H1 (cell line): ENCODE measurements around the gene ZNF225. TPM values are rescaled to one million over a fixed set of nuclear protein-coding genes. Genes with fewer than 3 reads are reported as not detected.
A peak's percentile ranks its signal among the peaks of the same experiment; 100 is the strongest.

Source experiments
- CEBPB ChIP-seq: IDR thresholded peaks from 2 replicates; pipeline ENCODE4 v1.6.1; 2012; ENCODE audit warnings: low read depth, low read length
- CREB1 ChIP-seq: IDR thresholded peaks from 2 replicates; pipeline ENCODE4 v1.6.1; 2012; ENCODE audit warnings: inconsistent platforms
- EGR1 ChIP-seq: IDR thresholded peaks from 2 replicates; pipeline ENCODE4 v1.6.1; 2011; ENCODE audit warnings: low read depth, low read length, borderline replicate concordance
- EZH2 ChIP-seq: fragments of 200-600 bp; sonication (generic); IDR thresholded peaks from 2 replicates; pipeline ENCODE4 v1.7.1; 2012; ENCODE audit warnings: low read depth, mild to moderate bottlenecking, moderate library complexity, low read length, inconsistent platforms; ENCODE audit not compliant: severe bottlenecking
- FOSL1 ChIP-seq: IDR thresholded peaks from 2 replicates; pipeline ENCODE4 v1.6.1; 2011; ENCODE audit warnings: mild to moderate bottlenecking, low read depth, low read length, moderate library complexity; ENCODE audit not compliant: insufficient read depth
- JUN ChIP-seq: IDR thresholded peaks from 2 replicates; pipeline ENCODE4 v1.6.1; 2011; ENCODE audit warnings: low read depth, mild to moderate bottlenecking, improper control_type of control experiment, low read length
- KDM5A ChIP-seq: fragments of 200-600 bp; IDR thresholded peaks from 2 replicates; pipeline ENCODE4 v1.7.1; 2012; ENCODE audit warnings: mild to moderate bottlenecking, low read length, inconsistent platforms, mixed read lengths
- NANOG ChIP-seq: IDR thresholded peaks from 2 replicates; pipeline ENCODE4 v1.6.1; 2011; ENCODE audit warnings: low read length, low read depth, mild to moderate bottlenecking, inconsistent platforms; ENCODE audit not compliant: insufficient read depth, poor library complexity, severe bottlenecking
- PHF8 ChIP-seq: fragments of 200-600 bp; sonication (generic); conservative IDR thresholded peaks from 2 replicates; pipeline ENCODE4 v1.7.1; 2012; ENCODE audit warnings: low read depth, mild to moderate bottlenecking, inconsistent platforms, low read length, moderate library complexity
- RAD21 ChIP-seq, 2 experiments: IDR thresholded peaks in 1 of 2; conservative IDR thresholded peaks in 1 of 2; 2 replicates each; pipeline ENCODE4 v1.6.1; 2011; ENCODE audit warnings: low read depth in 2 of 2, low read length in 2 of 2, improper control_type of control experiment in 1 of 2, inconsistent platforms in 1 of 2, mild to moderate bottlenecking in 1 of 2, moderate library complexity in 1 of 2
- RBBP5 ChIP-seq: IDR thresholded peaks from 2 replicates; pipeline ENCODE4 v1.7.1; 2012; ENCODE audit warnings: low read depth, mild to moderate bottlenecking, inconsistent platforms, low read length, moderate library complexity, borderline replicate concordance
- RXRA ChIP-seq: IDR thresholded peaks from 2 replicates; pipeline ENCODE4 v1.6.1; 2011; ENCODE audit warnings: low read depth, mild to moderate bottlenecking, low read length, moderate library complexity; ENCODE audit not compliant: insufficient read depth
- SIRT6 ChIP-seq: IDR thresholded peaks from one replicate; pipeline ENCODE4 v1.7.1; 2012; ENCODE audit warnings: low read length, inconsistent platforms
- SIX5 ChIP-seq: IDR thresholded peaks from 2 replicates; pipeline ENCODE4 v1.6.1; 2011; ENCODE audit warnings: mild to moderate bottlenecking, low read depth, low read length
- SP2 ChIP-seq: IDR thresholded peaks from 2 replicates; pipeline ENCODE4 v1.6.1; 2012; ENCODE audit warnings: mild to moderate bottlenecking, low read length, inconsistent platforms
- SP4 ChIP-seq: IDR thresholded peaks from 2 replicates; pipeline ENCODE4 v1.6.1; 2012; ENCODE audit warnings: low read length, inconsistent platforms
- SRF ChIP-seq: IDR thresholded peaks from 2 replicates; pipeline ENCODE4 v1.6.1; 2011; ENCODE audit warnings: mild to moderate bottlenecking, low read depth, low read length, moderate library complexity
- TBP ChIP-seq: IDR thresholded peaks from 2 replicates; pipeline ENCODE4 v1.6.1; 2011; ENCODE audit warnings: low read depth, low read length, improper control_type of control experiment
- YY1 ChIP-seq: IDR thresholded peaks from 2 replicates; pipeline ENCODE4 v1.6.1; 2011; ENCODE audit warnings: low read depth, mild to moderate bottlenecking, low read length
- ZNF274 ChIP-seq: IDR thresholded peaks from 2 replicates; pipeline ENCODE4 v1.7.0; 2012; ENCODE audit warnings: low read length, borderline replicate concordance; ENCODE audit errors: extremely low read depth
- polyA plus RNA-seq, 7 experiments: library from polyadenylated mRNA; depleted of rRNA in 3 of 7; stranded (reverse) in 5 of 7; unstranded in 2 of 7; fragments of >200 nt in 5 of 7; fragments of 200-250 nt in 2 of 7; gene quantifications; 1 replicate in 5 of 7; 2 replicates in 1 of 7; 4 replicates in 1 of 7; pipeline versions ENCODE4 v1.2.1 to v1.2.3, GENCODE V29; 2011 to 2013; ENCODE audit warnings: missing spikeins in 2 of 7, mixed read lengths in 2 of 7
- total RNA-seq: library from RNA; stranded (reverse); fragmentation: NEBNext Ultra II Directional; extraction: Animal tissue kit (Norgen Biotek cat#: 25700); gene quantifications from 2 replicates; pipeline ENCODE4 v1.2.1, GENCODE V29; 2021
- TF ChIP-seq, protein P1 (sequence below): IDR thresholded peaks from 2 replicates; pipeline ENCODE4 v1.6.1; 2012; ENCODE audit warnings: inconsistent platforms
- TF ChIP-seq, protein P2 (sequence below): IDR thresholded peaks from 2 replicates; pipeline ENCODE4 v1.6.1; 2011; ENCODE audit warnings: low read depth, mild to moderate bottlenecking, low read length; ENCODE audit not compliant: insufficient read depth
- TF ChIP-seq, protein P3 (sequence below): IDR thresholded peaks from 2 replicates; pipeline ENCODE4 v1.6.1; 2011; ENCODE audit warnings: low read length, improper control_type of control experiment

Gene ZNF225
- total and polyA plus RNA-seq, 2 of the 8 experiments (the other 6 are each of a cell fraction or from before 2014, with no cell fraction given), result 0.98 to 5.0 TPM

DNA sequence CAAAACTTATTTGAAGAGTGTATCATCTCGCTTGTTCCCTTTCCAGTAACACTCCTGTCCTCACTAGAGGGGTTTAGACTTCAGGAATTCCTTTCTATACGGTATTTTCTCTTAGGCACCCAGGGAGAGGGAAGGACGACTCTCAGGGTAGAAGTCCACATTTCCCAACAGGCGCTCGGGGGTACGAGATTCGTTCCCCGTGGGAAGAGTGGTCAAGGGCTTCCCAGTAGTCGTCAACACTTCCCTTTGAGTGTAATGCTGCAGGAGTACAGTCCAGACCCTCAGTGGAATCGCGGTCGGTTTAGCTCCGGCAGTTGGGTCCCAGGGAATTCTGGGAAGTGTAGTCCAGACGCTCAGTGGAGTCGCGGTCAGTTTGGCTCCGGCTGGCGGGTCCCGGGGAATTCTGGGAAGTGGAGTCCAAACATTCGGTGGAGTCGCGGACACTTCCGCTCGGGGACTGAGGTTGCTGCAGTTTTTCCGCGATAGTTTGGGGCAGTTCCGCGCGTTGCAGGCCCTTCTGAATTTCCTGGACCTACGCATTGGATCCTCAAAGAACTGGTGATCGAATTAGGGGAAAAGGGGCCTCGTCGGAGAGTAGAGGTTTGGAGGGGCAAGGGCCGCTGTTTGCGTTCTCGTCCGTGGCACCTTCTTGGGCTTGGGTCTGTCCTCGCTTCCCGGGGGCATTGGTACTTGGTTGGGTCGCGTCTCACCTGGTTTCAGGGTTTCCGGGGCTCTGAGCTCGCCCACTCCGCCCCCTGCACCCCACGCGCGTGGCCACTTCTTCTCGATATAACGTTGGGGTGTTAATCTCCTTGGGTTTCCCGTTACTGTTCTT, 19.1 kb upstream of the ZNF225 start, which contains the start of gene ZNF224 (continued):
- no peak for TF ChIP-seq RXRA
- TF ChIP-seq, protein P1, sequence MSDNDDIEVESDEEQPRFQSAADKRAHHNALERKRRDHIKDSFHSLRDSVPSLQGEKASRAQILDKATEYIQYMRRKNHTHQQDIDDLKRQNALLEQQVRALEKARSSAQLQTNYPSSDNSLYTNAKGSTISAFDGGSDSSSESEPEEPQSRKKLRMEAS, result no peak
- no peak for TF ChIP-seq CEBPB
- peak; percentile 70 for TF ChIP-seq TBP
- no peak for TF ChIP-seq FOSL1
- TF ChIP-seq, protein P2, sequence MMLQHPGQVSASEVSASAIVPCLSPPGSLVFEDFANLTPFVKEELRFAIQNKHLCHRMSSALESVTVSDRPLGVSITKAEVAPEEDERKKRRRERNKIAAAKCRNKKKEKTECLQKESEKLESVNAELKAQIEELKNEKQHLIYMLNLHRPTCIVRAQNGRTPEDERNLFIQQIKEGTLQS, result peak; percentile 32; the same call in 1 of the 2 replicates
- no peak for TF ChIP-seq SP4
- no peak for TF ChIP-seq JUN
- TF ChIP-seq NANOG, result no peak
- TF ChIP-seq SP2, result no peak
- 0 out of 4 replicates have a peak, but pooled peaks of 1 of the 2 experiments have one; percentile 0 for TF ChIP-seq RAD21 (IDR thresholded peaks at IDR 0.05 in 1 of 2, conservative IDR thresholded peaks at IDR 0.05 in 1 of 2; ENCODE audit: low read depth in 2 of 2, low read length in 2 of 2)
- 0 out of 2 replicates have a peak, but pooled peaks have one; percentile 20 for TF ChIP-seq YY1
- peak; percentile 77 for TF ChIP-seq CREB1
- peak; percentile 14; the same call in 1 of the 2 replicates for TF ChIP-seq PHF8
- TF ChIP-seq, protein P3, sequence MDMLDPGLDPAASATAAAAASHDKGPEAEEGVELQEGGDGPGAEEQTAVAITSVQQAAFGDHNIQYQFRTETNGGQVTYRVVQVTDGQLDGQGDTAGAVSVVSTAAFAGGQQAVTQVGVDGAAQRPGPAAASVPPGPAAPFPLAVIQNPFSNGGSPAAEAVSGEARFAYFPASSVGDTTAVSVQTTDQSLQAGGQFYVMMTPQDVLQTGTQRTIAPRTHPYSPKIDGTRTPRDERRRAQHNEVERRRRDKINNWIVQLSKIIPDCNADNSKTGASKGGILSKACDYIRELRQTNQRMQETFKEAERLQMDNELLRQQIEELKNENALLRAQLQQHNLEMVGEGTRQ, result no peak
- no peak for TF ChIP-seq EGR1
- TF ChIP-seq SIRT6, result no peak
- TF ChIP-seq SRF, result no peak; the same call in none of the 2 replicates
- TF ChIP-seq EZH2, result no peak
- no peak for TF ChIP-seq KDM5A
- no peak for TF ChIP-seq ZNF274
- no peak for TF ChIP-seq RBBP5
- peak; percentile 94 for TF ChIP-seq SIX5
